Epithelial cell of proximal tubule (primary cell): Measurements from ENCODE around the gene PTPRT. TPM values are rescaled to one million over a fixed set of nuclear protein-coding genes. Genes with fewer than 3 reads are reported as not detected.

Source experiments
- DNase-seq: peaks from one replicate; pipeline ENCODE4 v3.0.0-alpha.2; 2011; ENCODE audit warnings: low read depth
- H3K4me3 ChIP-seq: 2 replicates; pipeline ENCODE4 v1.5.1; 2011; ENCODE audit warnings: low read depth, mild to moderate bottlenecking, low read length
- total RNA-seq: library from RNA; depleted of rRNA; stranded (reverse); fragments of >200 nt; gene quantifications from 2 replicates; pipeline ENCODE4 v1.2.3, GENCODE V29; 2015
- TF ChIP-seq, protein P1 (sequence below): conservative IDR thresholded peaks from 2 replicates; pipeline ENCODE4 v1.5.1; 2012; ENCODE audit warnings: low read depth, mild to moderate bottlenecking, low read length

PTPRT gene
- total RNA-seq, 1 donor from 2014 or later = not detected

DNA sequence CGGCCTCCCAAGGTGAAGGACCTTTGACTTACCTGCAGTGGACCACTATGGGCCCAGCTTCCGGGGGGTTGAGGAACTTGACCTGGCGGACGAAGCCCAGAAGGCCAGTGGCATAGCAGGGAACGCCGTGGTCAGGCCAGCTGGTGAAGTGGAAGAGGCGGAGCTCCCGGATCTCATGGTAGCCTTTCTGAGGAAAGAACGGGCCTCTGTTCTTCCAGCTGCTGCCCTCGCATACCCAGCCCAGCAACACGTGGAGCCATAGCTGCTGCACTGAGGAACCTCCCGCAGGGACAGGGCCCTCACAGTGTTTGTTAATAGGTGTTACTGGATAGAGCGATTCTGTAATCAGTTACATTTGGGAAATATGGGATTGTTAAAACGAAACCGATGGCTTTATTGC, 1079.4 kb downstream of the PTPRT start:
- TF ChIP-seq, protein P1, sequence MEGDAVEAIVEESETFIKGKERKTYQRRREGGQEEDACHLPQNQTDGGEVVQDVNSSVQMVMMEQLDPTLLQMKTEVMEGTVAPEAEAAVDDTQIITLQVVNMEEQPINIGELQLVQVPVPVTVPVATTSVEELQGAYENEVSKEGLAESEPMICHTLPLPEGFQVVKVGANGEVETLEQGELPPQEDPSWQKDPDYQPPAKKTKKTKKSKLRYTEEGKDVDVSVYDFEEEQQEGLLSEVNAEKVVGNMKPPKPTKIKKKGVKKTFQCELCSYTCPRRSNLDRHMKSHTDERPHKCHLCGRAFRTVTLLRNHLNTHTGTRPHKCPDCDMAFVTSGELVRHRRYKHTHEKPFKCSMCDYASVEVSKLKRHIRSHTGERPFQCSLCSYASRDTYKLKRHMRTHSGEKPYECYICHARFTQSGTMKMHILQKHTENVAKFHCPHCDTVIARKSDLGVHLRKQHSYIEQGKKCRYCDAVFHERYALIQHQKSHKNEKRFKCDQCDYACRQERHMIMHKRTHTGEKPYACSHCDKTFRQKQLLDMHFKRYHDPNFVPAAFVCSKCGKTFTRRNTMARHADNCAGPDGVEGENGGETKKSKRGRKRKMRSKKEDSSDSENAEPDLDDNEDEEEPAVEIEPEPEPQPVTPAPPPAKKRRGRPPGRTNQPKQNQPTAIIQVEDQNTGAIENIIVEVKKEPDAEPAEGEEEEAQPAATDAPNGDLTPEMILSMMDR = no peak
- H3K4me3 ChIP-seq = no peak overlapping the region
- DNase-seq = no peak

DNA sequence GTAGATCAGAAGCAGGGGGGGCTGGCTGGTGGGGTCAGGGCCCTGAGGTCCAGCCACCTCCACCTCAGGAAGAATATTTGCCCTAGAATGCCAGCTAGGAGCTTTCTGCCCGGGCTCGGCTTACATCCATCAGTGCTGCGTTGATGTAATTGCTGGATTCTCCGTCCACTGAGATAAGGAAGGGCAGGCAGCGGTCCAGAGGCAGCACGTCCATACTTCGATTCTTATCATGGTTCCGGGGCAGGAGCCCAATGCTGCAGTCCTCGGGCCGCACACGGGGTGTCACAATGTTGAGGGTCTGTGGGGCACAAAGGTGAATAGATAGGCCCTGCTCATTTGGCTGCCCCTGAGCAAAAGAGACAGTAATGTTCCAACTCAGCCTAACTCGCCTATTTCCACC, 1087.7 kb downstream of the PTPRT start:
- TF ChIP-seq, protein P1 = no peak
- no peak for DNase-seq
- H3K4me3 ChIP-seq = no peak overlapping the region

DNA sequence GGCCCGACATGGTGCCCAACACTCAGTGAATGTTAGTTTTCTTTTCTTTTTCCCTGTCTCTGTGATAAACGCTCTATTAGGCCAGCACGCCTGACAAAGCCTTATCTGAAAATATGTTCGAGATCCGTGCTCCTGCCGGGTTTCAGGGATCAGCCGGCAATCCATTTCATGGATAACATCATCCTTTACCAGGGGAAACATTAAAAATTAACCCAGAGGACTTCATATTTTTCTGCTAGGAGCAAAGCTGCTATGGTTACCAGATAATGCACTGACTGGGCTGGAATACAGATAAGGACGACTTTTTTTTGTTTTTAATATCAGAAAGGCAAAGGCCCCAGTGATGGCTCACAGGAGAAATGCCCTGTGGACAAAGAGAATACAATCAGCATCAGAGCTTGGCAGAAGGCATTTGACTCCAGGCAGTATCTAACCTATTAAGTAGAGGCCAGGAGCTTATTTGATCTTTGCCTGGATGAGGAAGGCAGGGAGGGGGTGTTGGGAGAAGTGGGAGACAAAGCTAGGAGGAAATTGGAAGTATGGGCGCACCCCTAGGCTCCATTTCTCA, 1089.5 kb downstream of the PTPRT start:
- no peak for DNase-seq
- H3K4me3 ChIP-seq = no peak overlapping the region
- TF ChIP-seq, protein P1 = no peak

DNA sequence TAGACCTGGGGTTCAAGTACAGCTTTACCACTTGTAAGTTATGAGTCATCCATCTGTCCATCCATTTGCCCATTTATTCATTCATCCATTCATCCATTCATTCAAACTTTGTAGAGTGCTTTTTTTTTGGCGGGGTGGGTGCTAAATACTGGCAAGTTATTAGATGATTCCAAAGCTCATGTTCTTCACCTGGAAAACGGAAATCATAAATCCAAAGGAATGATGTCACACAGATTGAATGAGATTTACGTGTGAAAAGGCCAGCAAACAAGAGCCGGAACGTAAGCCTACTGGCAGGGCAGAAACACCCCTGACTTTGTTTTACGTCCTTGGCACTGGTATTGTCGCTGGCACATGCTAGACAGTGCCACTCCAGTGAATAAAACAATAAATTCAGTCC, 1090.6 kb downstream of the PTPRT start:
- TF ChIP-seq, protein P1 = no peak
- DNase-seq = no peak
- no peak overlapping the region for H3K4me3 ChIP-seq

DNA sequence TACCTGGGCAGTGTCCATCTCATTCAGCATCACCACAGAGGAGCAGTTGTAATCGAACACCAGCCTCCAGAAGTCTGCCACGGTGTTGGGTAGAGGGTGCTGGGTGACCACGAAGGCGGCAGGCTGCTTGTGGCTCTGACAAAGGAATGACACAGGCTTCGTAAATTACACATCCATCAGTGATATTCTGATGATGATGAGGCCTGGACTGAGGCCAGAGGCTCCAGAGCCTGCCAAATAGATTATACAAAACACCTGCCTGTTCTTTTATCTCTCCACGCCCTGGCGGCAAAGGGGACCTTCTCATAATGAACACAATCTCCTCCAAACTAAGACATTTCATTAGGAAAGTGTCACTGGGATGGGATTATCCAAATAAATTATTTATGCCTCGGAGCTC, 1091.3 kb downstream of the PTPRT start:
- DNase-seq = no peak
- H3K4me3 ChIP-seq = no peak overlapping the region
- TF ChIP-seq, protein P1 = no peak

DNA sequence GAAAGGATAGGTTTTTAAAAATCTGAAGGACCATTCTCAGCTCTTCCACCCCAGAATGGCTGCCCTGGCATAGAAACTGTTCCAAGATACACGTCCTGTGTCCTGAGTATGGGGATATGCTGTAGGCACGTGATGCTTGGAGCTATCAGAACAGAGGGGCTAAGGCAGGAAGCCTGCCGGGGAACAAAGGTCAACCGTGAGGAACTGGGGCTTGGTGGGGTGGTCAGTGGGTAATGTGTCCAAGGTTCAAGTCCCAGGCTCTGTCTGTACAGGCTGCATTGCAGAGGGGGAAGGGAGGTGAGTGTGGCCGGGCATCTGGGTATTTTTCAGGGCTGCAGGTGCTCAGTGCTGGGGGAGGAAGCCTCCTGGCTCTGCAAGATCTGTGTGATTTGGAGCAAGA, 1092.0 kb downstream of the PTPRT start:
- TF ChIP-seq, protein P1 = no peak
- H3K4me3 ChIP-seq = no peak overlapping the region
- no peak for DNase-seq

DNA sequence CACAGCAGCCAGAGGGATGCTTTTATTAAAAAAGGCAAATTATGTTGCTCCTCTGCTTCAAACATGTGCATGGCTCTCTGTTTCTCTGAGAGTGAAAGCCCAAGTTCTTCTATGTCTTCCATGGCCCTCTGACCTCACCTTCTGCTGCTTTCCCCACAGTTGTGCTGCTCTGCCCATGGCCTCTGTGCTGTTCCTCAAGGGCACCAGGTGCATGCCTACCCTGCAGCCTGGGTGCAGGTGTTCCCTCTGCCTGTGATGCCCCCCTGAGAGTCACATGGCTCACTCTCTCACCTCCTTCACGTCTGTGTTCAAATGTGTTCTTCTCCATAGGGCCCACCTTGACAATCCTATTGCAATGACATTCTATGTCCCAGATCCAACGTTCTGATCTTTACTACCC, 1094.5 kb downstream of the PTPRT start:
- no peak overlapping the region for H3K4me3 ChIP-seq
- DNase-seq = no peak
- TF ChIP-seq, protein P1 = no peak
